Mucosa of rectum (tissue), 2 donors: ENCODE data around the gene HAPLN1.

Experiments
- H3K27ac ChIP-seq, 2 donors: one replicate each; pipeline ENCODE4 v1.7.0; 2013; ENCODE audit warnings: inconsistent platforms in 2 of 2, low read depth in 2 of 2, low read length in 2 of 2
- H3K27me3 ChIP-seq, 2 donors: one replicate each; pipeline ENCODE4 v1.7.0; 2013; ENCODE audit warnings: low read length in 2 of 2; ENCODE audit not compliant: control insufficient read depth in 2 of 2, insufficient read depth in 2 of 2
- H3K36me3 ChIP-seq, 2 donors: one replicate each; pipeline ENCODE4 v1.7.0; 2013; ENCODE audit warnings: low read length in 2 of 2; ENCODE audit not compliant: control insufficient read depth in 2 of 2, insufficient read depth in 2 of 2
- H3K4me1 ChIP-seq, 2 donors: one replicate each; pipeline ENCODE4 v1.7.0; 2013; ENCODE audit warnings: low read length in 2 of 2, mild to moderate bottlenecking in 1 of 2; ENCODE audit not compliant: control insufficient read depth in 2 of 2, insufficient read depth in 2 of 2
- H3K4me3 ChIP-seq, 2 donors: one replicate each; pipeline ENCODE4 v1.7.0; 2013; ENCODE audit warnings: low read length in 2 of 2
- H3K9ac ChIP-seq, 2 donors: one replicate each; pipeline ENCODE4 v1.7.0; 2013; ENCODE audit warnings: low read length in 2 of 2, low read depth in 1 of 2, mild to moderate bottlenecking in 1 of 2
- H3K9me3 ChIP-seq, 2 donors: one replicate each; pipeline ENCODE4 v1.7.0; 2013; ENCODE audit warnings: low read length in 2 of 2; ENCODE audit not compliant: control insufficient read depth in 2 of 2
- donor health status: healthy.
- donor health status: Normal muscosa, but diverticular disease.

The HAPLN1 gene

GRCh38 chr5:83721953-83722901, 1.6 kb upstream of the HAPLN1 start:
- H3K9ac ChIP-seq = peak overlapping the region in 1 of 2 donors; percentile 64
- peaks cover 5 to 18% of the 10 kb centered on the region in 2 donors for H3K4me1 ChIP-seq
- no peaks in the 10 kb centered on the region for H3K36me3 ChIP-seq
- H3K27ac ChIP-seq = peak overlapping the region; percentile 61 to 65
- peak overlapping the region; percentile 60 to 72 for H3K4me3 ChIP-seq
- H3K9me3 ChIP-seq = no peaks in the 10 kb centered on the region
- H3K27me3 ChIP-seq = peaks cover 5 to 6% of the 10 kb centered on the region in 2 donors

GRCh38 chr5:83718936-83719495, 1.6 kb downstream of the HAPLN1 start:
- Histone ChIP-seq H3K4me1 (peaks cover 5 to 18% of the 10 kb centered on the region in 2 donors), H3K9ac (no peak overlapping the region), H3K9me3 (no peaks in the 10 kb centered on the region), H3K36me3 (no peaks in the 10 kb centered on the region), H3K27ac (no peak overlapping the region), H3K27me3 (peaks cover 5 to 6% of the 10 kb centered on the region in 2 donors), H3K4me3 (no peak overlapping the region)

GRCh38 chr5:83718195-83718825, 2.3 kb downstream of the HAPLN1 start:
- Histone ChIP-seq H3K9me3 (no peaks in the 10 kb centered on the region), H3K27ac (no peak overlapping the region)

GRCh38 chr5:83715236-83716065, 5.2 kb downstream of the HAPLN1 start:
- H3K27me3 ChIP-seq = no peaks in the 10 kb centered on the region
- no peak overlapping the region for H3K9ac ChIP-seq
- no peaks in the 10 kb centered on the region for H3K4me1 ChIP-seq
- H3K36me3 ChIP-seq = no peaks in the 10 kb centered on the region
- no peak overlapping the region for H3K4me3 ChIP-seq
- H3K27ac ChIP-seq = no peak overlapping the region
- no peaks in the 10 kb centered on the region for H3K9me3 ChIP-seq

More at GRCh38 chr5:83718195-83718825, 2.3 kb downstream of the HAPLN1 start:
- H3K4me3 ChIP-seq = no peak overlapping the region
- peaks cover 5 to 14% of the 10 kb centered on the region in 2 donors for H3K4me1 ChIP-seq
- H3K27me3 ChIP-seq = peaks cover 5 to 6% of the 10 kb centered on the region in 2 donors
- H3K9ac ChIP-seq = no peak overlapping the region
- H3K36me3 ChIP-seq = no peaks in the 10 kb centered on the region

- Histone ChIP-seq H3K4me1 (no peaks in the 10 kb centered on the region), H3K9ac (no peak overlapping the region)
Measured at GRCh38 chr5:83714810-83715209, 5.8 kb downstream of the HAPLN1 start.

GRCh38 chr5:83711982-83712601, 8.6 kb downstream of the HAPLN1 start:
- H3K4me3 ChIP-seq = no peak overlapping the region
- no peaks in the 10 kb centered on the region for H3K36me3 ChIP-seq
- no peaks in the 10 kb centered on the region for H3K4me1 ChIP-seq
- H3K27ac ChIP-seq = no peak overlapping the region
- H3K27me3 ChIP-seq = no peaks in the 10 kb centered on the region
- no peak overlapping the region for H3K9ac ChIP-seq
- no peaks in the 10 kb centered on the region for H3K9me3 ChIP-seq

More at GRCh38 chr5:83714810-83715209, 5.8 kb downstream of the HAPLN1 start:
- no peak overlapping the region for H3K27ac ChIP-seq
- H3K27me3 ChIP-seq = no peaks in the 10 kb centered on the region
- H3K36me3 ChIP-seq = no peaks in the 10 kb centered on the region
- no peaks in the 10 kb centered on the region for H3K9me3 ChIP-seq
- no peak overlapping the region for H3K4me3 ChIP-seq

GRCh38 chr5:83709973-83710372, 10.7 kb downstream of the HAPLN1 start:
- Histone ChIP-seq H3K9ac (no peak overlapping the region), H3K27ac (no peak overlapping the region), H3K27me3 (no peaks in the 10 kb centered on the region), H3K36me3 (no peaks in the 10 kb centered on the region), H3K4me1 (no peaks in the 10 kb centered on the region), H3K9me3 (no peaks in the 10 kb centered on the region), H3K4me3 (no peak overlapping the region)

- Histone ChIP-seq H3K4me3 (no peak overlapping the region), H3K36me3 (no peaks in the 10 kb centered on the region), H3K9ac (no peak overlapping the region), H3K27me3 (no peaks in the 10 kb centered on the region), H3K27ac (no peak overlapping the region), H3K9me3 (no peaks in the 10 kb centered on the region), H3K4me1 (no peaks in the 10 kb centered on the region)
Measured at GRCh38 chr5:83708170-83708569, 12.5 kb downstream of the HAPLN1 start.

- Histone ChIP-seq H3K4me3 (no peak overlapping the region), H3K27me3 (no peaks in the 10 kb centered on the region), H3K9me3 (no peaks in the 10 kb centered on the region), H3K27ac (no peak overlapping the region), H3K36me3 (no peaks in the 10 kb centered on the region), H3K4me1 (no peaks in the 10 kb centered on the region), H3K9ac (no peak overlapping the region)
Measured at GRCh38 chr5:83703059-83703458, 17.6 kb downstream of the HAPLN1 start.
